GM23338 (cell line): ENCODE data around the gene COG6. TPM values are rescaled to one million over a fixed set of nuclear protein-coding genes. Genes with fewer than 3 reads are reported as not detected.

ENCODE experiments used
- ATAC-seq: fragments of 200-7000 bp; cut with Tn5 transposase; 3 replicates; pipeline ENCODE4 v1.9.1; 2020
- DNase-seq: peaks from one replicate; pipeline ENCODE4 v3.0.0-alpha.2; 2015; ENCODE audit warnings: low spot score
- H2AFZ ChIP-seq: fragments of 200-600 bp; sonication (generic); 2 replicates; pipeline ENCODE4 v1.8.0; 2016; ENCODE audit warnings: antibody characterized with exemption, mild to moderate bottlenecking, moderate library complexity
- H3F3A ChIP-seq: fragments of 200-600 bp; sonication (generic); replicated peaks from 2 replicates; pipeline ENCODE4 v1.8.0; 2017; ENCODE audit warnings: antibody characterized with exemption, mixed run types, low read depth
- H3K27ac ChIP-seq: fragments of 200-600 bp; sonication (generic); 2 replicates; pipeline ENCODE4 v1.6.1; 2016; ENCODE audit warnings: low read depth
- H3K27me3 ChIP-seq: fragments of 200-600 bp; sonication (generic); 2 replicates; pipeline ENCODE4 v1.8.0; 2016; ENCODE audit warnings: mild to moderate bottlenecking, mixed run types, moderate library complexity; ENCODE audit not compliant: insufficient read depth
- H3K36me3 ChIP-seq: fragments of 200-600 bp; sonication (generic); 2 replicates; pipeline ENCODE4 v1.8.0; 2016; ENCODE audit warnings: mild to moderate bottlenecking; ENCODE audit not compliant: insufficient read depth
- H3K4me1 ChIP-seq: fragments of 200-600 bp; sonication (generic); 2 replicates; pipeline ENCODE4 v1.8.0; 2016; ENCODE audit warnings: mild to moderate bottlenecking, moderate library complexity; ENCODE audit not compliant: insufficient read depth
- H3K4me2 ChIP-seq: fragments of 200-600 bp; sonication (generic); 2 replicates; pipeline ENCODE4 v1.7.1; 2017; ENCODE audit warnings: mixed run types
- H3K4me3 ChIP-seq: fragments of 200-600 bp; sonication (generic); 2 replicates; pipeline ENCODE4 v1.6.1; 2016; ENCODE audit warnings: mixed run types
- H3K79me2 ChIP-seq: fragments of 200-600 bp; sonication (generic); replicated peaks from 2 replicates; pipeline ENCODE4 v1.8.0; 2017; ENCODE audit warnings: mild to moderate bottlenecking; ENCODE audit not compliant: insufficient read depth
- H3K9me2 ChIP-seq: fragments of 200-600 bp; sonication (generic); 2 replicates; pipeline ENCODE4 v1.8.0; 2017; ENCODE audit not compliant: insufficient read depth
- H4K20me1 ChIP-seq: fragments of 200-600 bp; sonication (generic); replicated peaks from 2 replicates; pipeline ENCODE4 v1.8.0; 2017; ENCODE audit warnings: mild to moderate bottlenecking; ENCODE audit not compliant: insufficient read depth
- H3K27ac Mint-ChIP-seq: 2 replicates; pipeline ENCODE4 v1.8.0; 2020; ENCODE audit warnings: inconsistent platforms, mild to moderate bottlenecking, moderate library complexity, mixed read lengths
- H3K27me3 Mint-ChIP-seq: 3 replicates; pipeline ENCODE4 v1.8.0; 2022; ENCODE audit warnings: low read depth, mild to moderate bottlenecking, moderate library complexity, mixed read lengths, inconsistent platforms; ENCODE audit not compliant: insufficient read depth, poor library complexity
- H3K36me3 Mint-ChIP-seq: 3 replicates; pipeline ENCODE4 v1.8.0; 2021; ENCODE audit warnings: low read depth, mild to moderate bottlenecking, inconsistent platforms, moderate library complexity, mixed read lengths
- H3K4me1 Mint-ChIP-seq: 3 replicates; pipeline ENCODE4 v1.8.0; 2020; ENCODE audit warnings: mild to moderate bottlenecking, inconsistent platforms, mixed read lengths
- H3K4me3 Mint-ChIP-seq: 3 replicates; pipeline ENCODE4 v1.8.0; 2021; ENCODE audit warnings: moderate library complexity, mild to moderate bottlenecking, inconsistent platforms, mixed read lengths
- H3K9me3 Mint-ChIP-seq: 3 replicates; pipeline ENCODE4 v1.8.0; 2020; ENCODE audit warnings: moderate library complexity, mild to moderate bottlenecking, inconsistent platforms, mixed read lengths
- CREB1 ChIP-seq: fragments of 250-450 bp; sonication (Bioruptor Pico); IDR thresholded peaks from 2 replicates; pipeline ENCODE4 v1.5.0; 2020; ENCODE audit warnings: low read depth, mild to moderate bottlenecking, moderate library complexity
- ETS1 ChIP-seq: IDR thresholded peaks from 2 replicates; pipeline ENCODE4 v1.6.1; 2016; ENCODE audit warnings: antibody characterized with exemption
- EZH2 ChIP-seq: fragments of 200-600 bp; sonication (generic); IDR thresholded peaks from one replicate; pipeline ENCODE4 v1.8.0; 2017; ENCODE audit warnings: antibody characterized with exemption, mild to moderate bottlenecking, low read depth; ENCODE audit not compliant: unreplicated experiment
- JUNB ChIP-seq: IDR thresholded peaks from one replicate; pipeline ENCODE4 v1.6.1; 2016; ENCODE audit warnings: antibody characterized with exemption; ENCODE audit not compliant: unreplicated experiment
- NANOG ChIP-seq: IDR thresholded peaks from 2 replicates; pipeline ENCODE4 v1.6.1; 2016; ENCODE audit warnings: antibody characterized with exemption, borderline replicate concordance
- POLR2AphosphoS5 ChIP-seq: IDR thresholded peaks from 2 replicates; pipeline ENCODE4 v1.6.1; 2016; ENCODE audit warnings: antibody characterized with exemption, low read depth
- ZNF114 ChIP-seq: fragments of 250-450 bp; sonication (Bioruptor Pico); IDR thresholded peaks from 2 replicates; pipeline ENCODE4 v1.5.0; 2020; ENCODE audit warnings: mild to moderate bottlenecking, moderate library complexity
- ZNF331 ChIP-seq: fragments of 250-450 bp; sonication (Bioruptor Pico); IDR thresholded peaks from 2 replicates; pipeline ENCODE4 v1.5.0; 2020; ENCODE audit warnings: low read depth, mild to moderate bottlenecking, moderate library complexity
- ZNF462 ChIP-seq: fragments of 250-450 bp; sonication (Bioruptor Pico); IDR thresholded peaks from 2 replicates; pipeline ENCODE4 v1.5.0; 2020; ENCODE audit warnings: mild to moderate bottlenecking, moderate library complexity
- polyA plus RNA-seq: library from polyadenylated mRNA; unstranded; fragments of >200 nt; fragmentation: Nextera tagmentation; extraction: Ambion mirVana; gene quantifications from 2 replicates; pipeline ENCODE4 v1.2.1, GENCODE V29; 2016
- total RNA-seq: library from RNA; depleted of rRNA; stranded (reverse); fragments of >200 nt; shearing (Covaris generic); gene quantifications from 2 replicates; pipeline ENCODE4 v1.2.3, GENCODE V29; 2014
- TF ChIP-seq, protein P1 (sequence below): IDR thresholded peaks from one replicate; pipeline ENCODE4 v1.6.1; 2018; ENCODE audit warnings: antibody characterized with exemption; ENCODE audit not compliant: unreplicated experiment
- TF ChIP-seq, protein P2 (sequence below), 2 experiments: fragments of 200-600 bp in 1 of 2; sonication (generic) in 1 of 2; conservative IDR thresholded peaks; 2 replicates each; pipeline versions ENCODE4 v1.5.1 to v1.6.1; 2016 to 2017; ENCODE audit warnings: antibody characterized with exemption in 2 of 2, low read depth in 2 of 2, mild to moderate bottlenecking in 2 of 2, moderate library complexity in 1 of 2

The COG6 gene
- total and polyA plus RNA-seq, 2 experiments from 2014 or later, result 10.0 to 23.6 TPM

DNA sequence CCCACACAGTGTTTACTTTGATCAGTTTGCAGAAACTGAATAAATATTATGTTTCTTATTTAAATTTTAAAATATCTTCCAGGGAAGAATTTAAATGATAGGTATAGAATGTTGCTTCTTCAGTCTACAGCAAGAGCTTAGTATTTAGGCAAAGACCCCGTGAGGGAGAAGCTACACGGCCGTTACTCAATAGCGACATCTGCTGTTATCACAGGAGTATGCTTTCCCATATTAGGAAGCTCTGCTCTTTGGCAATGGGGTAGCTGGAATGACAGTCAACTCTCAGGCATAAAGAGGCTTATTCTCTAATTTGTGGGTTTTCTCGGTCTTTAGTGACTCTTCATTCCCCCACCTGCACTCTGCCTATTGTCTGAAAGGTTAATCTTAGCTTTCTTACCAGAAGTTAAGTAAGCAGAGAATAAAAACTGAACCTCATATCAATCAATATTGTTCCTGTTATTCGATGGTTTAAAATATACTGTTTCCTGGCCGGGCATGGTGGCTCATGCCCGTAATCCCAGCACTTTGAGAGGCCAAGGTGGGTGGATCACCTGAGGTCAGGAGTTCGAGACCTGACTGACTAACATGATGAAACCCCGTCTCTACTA lies 39.3 kb upstream of the COG6 start (continued):
- TF ChIP-seq, protein P1, sequence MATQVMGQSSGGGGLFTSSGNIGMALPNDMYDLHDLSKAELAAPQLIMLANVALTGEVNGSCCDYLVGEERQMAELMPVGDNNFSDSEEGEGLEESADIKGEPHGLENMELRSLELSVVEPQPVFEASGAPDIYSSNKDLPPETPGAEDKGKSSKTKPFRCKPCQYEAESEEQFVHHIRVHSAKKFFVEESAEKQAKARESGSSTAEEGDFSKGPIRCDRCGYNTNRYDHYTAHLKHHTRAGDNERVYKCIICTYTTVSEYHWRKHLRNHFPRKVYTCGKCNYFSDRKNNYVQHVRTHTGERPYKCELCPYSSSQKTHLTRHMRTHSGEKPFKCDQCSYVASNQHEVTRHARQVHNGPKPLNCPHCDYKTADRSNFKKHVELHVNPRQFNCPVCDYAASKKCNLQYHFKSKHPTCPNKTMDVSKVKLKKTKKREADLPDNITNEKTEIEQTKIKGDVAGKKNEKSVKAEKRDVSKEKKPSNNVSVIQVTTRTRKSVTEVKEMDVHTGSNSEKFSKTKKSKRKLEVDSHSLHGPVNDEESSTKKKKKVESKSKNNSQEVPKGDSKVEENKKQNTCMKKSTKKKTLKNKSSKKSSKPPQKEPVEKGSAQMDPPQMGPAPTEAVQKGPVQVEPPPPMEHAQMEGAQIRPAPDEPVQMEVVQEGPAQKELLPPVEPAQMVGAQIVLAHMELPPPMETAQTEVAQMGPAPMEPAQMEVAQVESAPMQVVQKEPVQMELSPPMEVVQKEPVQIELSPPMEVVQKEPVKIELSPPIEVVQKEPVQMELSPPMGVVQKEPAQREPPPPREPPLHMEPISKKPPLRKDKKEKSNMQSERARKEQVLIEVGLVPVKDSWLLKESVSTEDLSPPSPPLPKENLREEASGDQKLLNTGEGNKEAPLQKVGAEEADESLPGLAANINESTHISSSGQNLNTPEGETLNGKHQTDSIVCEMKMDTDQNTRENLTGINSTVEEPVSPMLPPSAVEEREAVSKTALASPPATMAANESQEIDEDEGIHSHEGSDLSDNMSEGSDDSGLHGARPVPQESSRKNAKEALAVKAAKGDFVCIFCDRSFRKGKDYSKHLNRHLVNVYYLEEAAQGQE, result no peak
- no peak for TF ChIP-seq ETS1

- no peak overlapping the region for H3K4me3 ChIP-seq
- Mint-ChIP-seq H3K27me3 (peaks cover 5% of the 10 kb centered on the region), H3K9me3 (no peaks in the 10 kb centered on the region), H3K4me3 (no peak overlapping the region), H3K36me3 (no peaks in the 10 kb centered on the region), H3K27ac (no peak overlapping the region), H3K4me1 (no peaks in the 10 kb centered on the region)
- no peak overlapping the region for H3K4me2 ChIP-seq
- H3K9me2 ChIP-seq, result no peaks in the 10 kb centered on the region
- H3K4me1 ChIP-seq, result no peaks in the 10 kb centered on the region
- no peaks in the 10 kb centered on the region for H3K36me3 ChIP-seq
- H3K27me3 ChIP-seq, result no peaks in the 10 kb centered on the region
- no peaks in the 10 kb centered on the region for H3K79me2 ChIP-seq
- no peak for DNase-seq
- H3F3A ChIP-seq, result no peaks in the 10 kb centered on the region
- H2AFZ ChIP-seq, result no peak overlapping the region
- no peak for ATAC-seq
- no peaks in the 10 kb centered on the region for H4K20me1 ChIP-seq
- H3K27ac ChIP-seq, result no peak overlapping the region
- TF ChIP-seq POLR2AphosphoS5 (no peak), ZNF462 (CRISPR knock-in tag) (no peak), NANOG (no peak), ZNF114 (CRISPR knock-in tag) (no peak), ZNF331 (CRISPR knock-in tag) (no peak), CREB1 (no peak), EZH2 (no peak), JUNB (no peak)
- TF ChIP-seq, protein P2, sequence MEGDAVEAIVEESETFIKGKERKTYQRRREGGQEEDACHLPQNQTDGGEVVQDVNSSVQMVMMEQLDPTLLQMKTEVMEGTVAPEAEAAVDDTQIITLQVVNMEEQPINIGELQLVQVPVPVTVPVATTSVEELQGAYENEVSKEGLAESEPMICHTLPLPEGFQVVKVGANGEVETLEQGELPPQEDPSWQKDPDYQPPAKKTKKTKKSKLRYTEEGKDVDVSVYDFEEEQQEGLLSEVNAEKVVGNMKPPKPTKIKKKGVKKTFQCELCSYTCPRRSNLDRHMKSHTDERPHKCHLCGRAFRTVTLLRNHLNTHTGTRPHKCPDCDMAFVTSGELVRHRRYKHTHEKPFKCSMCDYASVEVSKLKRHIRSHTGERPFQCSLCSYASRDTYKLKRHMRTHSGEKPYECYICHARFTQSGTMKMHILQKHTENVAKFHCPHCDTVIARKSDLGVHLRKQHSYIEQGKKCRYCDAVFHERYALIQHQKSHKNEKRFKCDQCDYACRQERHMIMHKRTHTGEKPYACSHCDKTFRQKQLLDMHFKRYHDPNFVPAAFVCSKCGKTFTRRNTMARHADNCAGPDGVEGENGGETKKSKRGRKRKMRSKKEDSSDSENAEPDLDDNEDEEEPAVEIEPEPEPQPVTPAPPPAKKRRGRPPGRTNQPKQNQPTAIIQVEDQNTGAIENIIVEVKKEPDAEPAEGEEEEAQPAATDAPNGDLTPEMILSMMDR (conservative IDR thresholded peaks at IDR 0.05; ENCODE audit: low read depth in 2 of 2), result no peak
Measured at GRCh38 chr13:39618561-39618960, 36.9 kb upstream of the COG6 start.
